GM12872 (cell line): ENCODE measurements around the gene SBK1.

Experiments
- TF ChIP-seq, protein P1 (sequence below): IDR thresholded peaks from 3 replicates; pipeline ENCODE4 v1.5.1; 2011; ENCODE audit warnings: low read depth, mild to moderate bottlenecking, low read length, moderate library complexity; ENCODE audit not compliant: insufficient read depth

SBK1 gene

GRCh38 chr16:28291651-28292626, at the start of gene SBK1:
Gene SBK1, plus strand, starts transcription at chr16:28292525. Its CDS starts 24,867 bp downstream, at chr16:28317392.
- TF ChIP-seq, protein P1, sequence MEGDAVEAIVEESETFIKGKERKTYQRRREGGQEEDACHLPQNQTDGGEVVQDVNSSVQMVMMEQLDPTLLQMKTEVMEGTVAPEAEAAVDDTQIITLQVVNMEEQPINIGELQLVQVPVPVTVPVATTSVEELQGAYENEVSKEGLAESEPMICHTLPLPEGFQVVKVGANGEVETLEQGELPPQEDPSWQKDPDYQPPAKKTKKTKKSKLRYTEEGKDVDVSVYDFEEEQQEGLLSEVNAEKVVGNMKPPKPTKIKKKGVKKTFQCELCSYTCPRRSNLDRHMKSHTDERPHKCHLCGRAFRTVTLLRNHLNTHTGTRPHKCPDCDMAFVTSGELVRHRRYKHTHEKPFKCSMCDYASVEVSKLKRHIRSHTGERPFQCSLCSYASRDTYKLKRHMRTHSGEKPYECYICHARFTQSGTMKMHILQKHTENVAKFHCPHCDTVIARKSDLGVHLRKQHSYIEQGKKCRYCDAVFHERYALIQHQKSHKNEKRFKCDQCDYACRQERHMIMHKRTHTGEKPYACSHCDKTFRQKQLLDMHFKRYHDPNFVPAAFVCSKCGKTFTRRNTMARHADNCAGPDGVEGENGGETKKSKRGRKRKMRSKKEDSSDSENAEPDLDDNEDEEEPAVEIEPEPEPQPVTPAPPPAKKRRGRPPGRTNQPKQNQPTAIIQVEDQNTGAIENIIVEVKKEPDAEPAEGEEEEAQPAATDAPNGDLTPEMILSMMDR = no peak

DNA sequence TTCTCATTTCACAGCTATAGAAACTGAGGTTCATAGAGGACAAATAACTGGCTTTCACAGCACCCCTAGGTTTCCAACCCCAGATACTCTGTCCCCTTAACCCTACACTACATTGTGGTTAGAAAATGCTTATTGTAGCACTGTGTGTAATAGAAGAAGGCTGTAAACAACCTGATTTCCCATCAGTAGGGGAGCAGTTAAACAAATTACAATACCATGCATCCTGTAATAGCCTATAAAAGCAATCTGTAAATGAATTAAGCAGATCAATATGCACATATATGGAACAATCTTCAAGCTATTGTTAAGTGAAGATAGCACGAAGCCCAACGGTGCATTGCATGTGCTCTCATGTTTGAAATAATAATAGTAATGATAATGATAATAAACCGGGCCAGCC, 41.3 kb upstream of the SBK1 start:
- TF ChIP-seq, protein P1 = no peak

DNA sequence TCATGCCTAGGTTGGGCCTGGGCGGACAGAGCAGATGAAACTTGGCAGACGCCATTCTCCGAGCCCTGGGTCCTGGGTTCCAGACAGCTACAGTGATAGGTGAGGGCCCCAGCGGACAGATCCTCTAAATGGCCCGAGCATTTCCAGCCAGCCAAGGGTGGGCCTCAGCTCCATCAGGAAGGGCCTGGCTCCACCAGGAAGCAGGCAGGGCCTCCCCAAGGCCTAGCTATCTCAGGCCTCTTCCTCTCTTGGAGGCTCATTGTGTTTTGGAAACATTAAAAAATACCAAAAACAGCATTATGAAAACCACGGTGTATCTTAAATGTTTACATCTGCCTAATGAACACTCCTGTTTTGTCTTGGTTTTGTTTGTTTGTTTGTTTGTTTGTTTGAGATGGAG, 38.2 kb upstream of the SBK1 start:
- TF ChIP-seq, protein P1 = no peak

DNA sequence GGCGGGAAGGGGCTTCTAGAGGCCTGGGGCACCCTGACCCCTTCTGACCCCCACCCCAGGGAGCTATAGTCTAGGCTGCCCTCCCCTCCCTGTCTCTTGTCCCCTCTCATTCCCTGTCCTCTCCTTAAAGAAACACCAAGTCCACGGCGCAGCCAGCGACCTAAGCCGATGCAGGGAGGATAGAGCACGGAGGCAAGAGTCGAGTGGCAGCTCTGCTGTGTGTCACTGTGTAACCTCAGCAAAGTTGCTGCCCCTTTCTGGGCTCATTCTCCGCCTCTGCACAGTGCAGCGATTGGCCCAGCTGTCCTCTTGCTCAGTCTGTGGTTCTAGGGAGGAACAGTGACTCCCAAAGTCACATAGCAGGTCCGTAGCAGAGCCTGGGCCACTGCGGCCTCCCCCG, 36.5 kb upstream of the SBK1 start:
- TF ChIP-seq, protein P1 = no peak

DNA sequence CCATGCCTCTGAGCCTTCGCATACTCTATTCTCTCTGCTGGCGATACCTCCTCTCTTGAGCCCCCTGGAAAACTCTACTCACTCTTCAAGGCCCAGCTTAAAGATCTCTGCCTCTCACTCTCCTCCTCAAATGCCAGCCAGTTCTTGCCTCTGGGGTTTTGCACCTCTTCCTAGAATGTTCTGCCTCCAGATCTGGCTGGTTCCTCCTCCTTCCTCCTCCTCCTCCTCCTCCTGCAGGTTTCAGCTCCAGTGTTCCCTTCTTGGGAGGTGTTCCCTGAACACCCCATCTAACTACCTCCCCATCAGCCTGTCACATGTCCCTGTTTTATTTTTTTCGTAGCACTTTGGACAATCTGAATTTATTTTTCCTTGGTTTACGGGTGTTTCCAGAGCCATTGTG, 35.1 kb upstream of the SBK1 start:
- TF ChIP-seq, protein P1 = no peak

DNA sequence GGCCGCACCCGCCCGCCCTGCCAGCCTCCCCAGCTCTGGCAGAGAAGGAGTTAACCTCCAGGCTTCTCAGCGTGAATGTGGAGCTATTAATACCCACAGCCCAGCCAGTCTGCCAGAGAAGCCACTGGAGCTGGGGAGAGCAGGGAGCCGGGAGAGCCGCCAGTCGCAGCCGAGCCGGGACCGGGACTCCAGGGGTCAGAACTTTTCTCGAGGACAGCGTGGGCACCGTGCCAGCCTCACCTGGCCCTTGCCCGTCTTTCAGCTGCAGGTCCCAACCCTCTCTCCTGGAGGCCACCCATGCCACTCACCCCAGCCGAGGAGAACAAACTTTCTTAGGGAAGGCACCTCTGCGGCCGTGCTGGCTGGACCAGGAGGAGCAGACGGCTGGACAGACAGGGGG, 33.8 kb upstream of the SBK1 start:
- TF ChIP-seq, protein P1 = no peak

DNA sequence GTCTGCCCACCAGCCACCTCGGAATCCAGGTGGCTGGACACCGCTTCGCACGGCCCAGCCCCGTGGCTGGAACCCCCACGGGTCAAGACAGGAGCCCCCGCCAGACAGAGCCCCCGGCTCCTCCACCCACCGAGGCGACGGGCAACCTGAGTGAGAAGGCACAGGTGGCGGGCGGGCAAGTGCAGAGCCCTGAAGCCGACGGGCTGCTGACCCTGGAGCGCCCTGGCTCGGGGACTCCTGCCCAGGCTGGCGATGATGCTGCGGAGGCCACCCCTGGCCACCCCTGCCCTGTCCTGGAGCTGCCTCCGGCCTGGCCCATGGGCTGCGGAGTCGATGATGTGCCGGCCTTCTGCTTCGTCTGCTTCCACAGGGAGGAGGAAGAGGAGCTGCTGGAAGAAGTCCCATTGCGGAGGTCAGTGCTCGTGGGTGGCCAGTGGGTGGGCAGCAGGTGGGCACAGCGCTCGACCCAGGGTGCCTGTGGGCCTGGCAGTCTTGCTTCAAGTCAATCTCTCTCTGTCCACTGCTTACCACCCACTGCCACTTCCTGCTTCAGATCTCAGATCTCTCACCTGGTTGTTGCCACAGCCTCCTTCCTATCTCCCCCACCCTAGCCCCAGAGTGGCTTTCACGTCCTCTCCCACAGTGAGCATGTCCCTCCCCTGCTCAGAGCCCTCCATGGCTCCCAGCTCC, 33.1 kb upstream of the SBK1 start:
- TF ChIP-seq, protein P1 = no peak
